PC-3 (cell line): ENCODE results near the gene NAPG. TPM values are rescaled to one million over a fixed set of nuclear protein-coding genes. Genes with fewer than 3 reads are reported as not detected.

Experiments
- ATAC-seq: fragments of 200-7000 bp; cut with Tn5 transposase; 2 replicates; pipeline ENCODE4 v1.9.1; 2020; ENCODE audit warnings: mild to moderate bottlenecking, moderate library complexity
- BruUV-seq: library from RNA; stranded (reverse); fragments of 400-500 nt; replicated peaks from 2 replicates; lab custom pipeline; 2021; lab: Mats Ljungman, UMichigan
- CTCF ChIA-PET: fragments of 300-600 bp; sonication (Branson Sonifier 250); formaldehyde crosslinking; loops from one replicate; lab custom pipeline; 2022; ENCODE audit warnings: antibody characterized with exemption; lab: Charles Lee
- POLR2A ChIA-PET: fragments of 300-600 bp; sonication (Branson Sonifier 250); formaldehyde crosslinking; loops from one replicate; lab custom pipeline; 2022; ENCODE audit warnings: antibody characterized with exemption; ENCODE audit not compliant: unreplicated experiment; lab: Charles Lee
- DNase-seq: peaks from one replicate; pipeline ENCODE4 v3.0.0-alpha.2; 2015
- H2AFZ ChIP-seq: fragments of 300-600 bp; sonication (generic); 2 replicates; pipeline ENCODE4 v1.6.0; 2016; ENCODE audit warnings: antibody characterized with exemption, low read length
- H3F3A ChIP-seq: fragments of 300-600 bp; sonication (generic); one replicate; pipeline ENCODE4 v1.6.0; 2017; ENCODE audit warnings: antibody characterized with exemption, low read length, control low read depth, mild to moderate bottlenecking; ENCODE audit not compliant: unreplicated experiment
- H3K27ac ChIP-seq: fragments of 300-600 bp; sonication (generic); 2 replicates; pipeline ENCODE4 v1.5.1; 2016; ENCODE audit warnings: mild to moderate bottlenecking, low read length
- H3K27me3 ChIP-seq: fragments of 300-600 bp; sonication (generic); 2 replicates; pipeline ENCODE4 v1.6.1; 2016; ENCODE audit warnings: low read length, mixed read lengths
- H3K36me3 ChIP-seq: fragments of 300-600 bp; sonication (generic); 2 replicates; pipeline ENCODE4 v1.6.1; 2016; ENCODE audit warnings: low read depth, mixed run types, low read length, mixed read lengths
- H3K4me1 ChIP-seq: fragments of 300-600 bp; sonication (generic); 2 replicates; pipeline ENCODE4 v1.5.1; 2016; ENCODE audit warnings: low read length; ENCODE audit not compliant: insufficient read depth
- H3K4me2 ChIP-seq: fragments of 300-600 bp; sonication (generic); 2 replicates; pipeline ENCODE4 v1.6.0; 2016; ENCODE audit warnings: low read length
- H3K4me3 ChIP-seq: fragments of 300-600 bp; sonication (generic); 2 replicates; pipeline ENCODE4 v1.5.1; 2016; ENCODE audit warnings: mild to moderate bottlenecking, low read length, mixed read lengths
- H3K79me2 ChIP-seq: fragments of 300-600 bp; sonication (generic); 2 replicates; pipeline ENCODE4 v1.6.1; 2017; ENCODE audit warnings: low read length, mixed read lengths
- H3K9ac ChIP-seq: fragments of 300-600 bp; sonication (generic); 2 replicates; pipeline ENCODE4 v1.6.0; 2016; ENCODE audit warnings: mild to moderate bottlenecking, low read length
- H3K9me2 ChIP-seq: fragments of 300-600 bp; sonication (generic); replicated peaks from 2 replicates; pipeline ENCODE4 v1.6.1; 2016; ENCODE audit warnings: mixed run types, low read length, mixed read lengths
- H3K9me3 ChIP-seq: fragments of 300-600 bp; sonication (generic); 2 replicates; pipeline ENCODE4 v1.6.1; 2016; ENCODE audit warnings: low read length, mixed read lengths
- H4K20me1 ChIP-seq: fragments of 300-600 bp; sonication (generic); 2 replicates; pipeline ENCODE4 v1.6.1; 2016; ENCODE audit warnings: low read length, mixed read lengths
- EZH2 ChIP-seq: fragments of 300-600 bp; sonication (generic); IDR thresholded peaks from one replicate; pipeline ENCODE4 v1.6.1; 2017; ENCODE audit warnings: antibody characterized with exemption, mild to moderate bottlenecking, low read length; ENCODE audit not compliant: unreplicated experiment
- EZH2phosphoT487 ChIP-seq: fragments of 300-600 bp; sonication (generic); IDR thresholded peaks from 2 replicates; pipeline ENCODE4 v1.6.1; 2018; ENCODE audit warnings: mild to moderate bottlenecking, antibody characterized with exemption, low read length, borderline replicate concordance
- intact Hi-C: fragments of 100-400 bp; cut with micrococcal nuclease; formaldehyde crosslinking; loops from 2 replicates; pipeline ENCODE4 v1.9.0; 2023
- total RNA-seq: library from RNA; depleted of rRNA; stranded (reverse); fragments of >200 nt; gene quantifications from 2 replicates; pipeline ENCODE4 v1.2.3, GENCODE V29; 2014
- TF ChIP-seq, protein P1 (sequence below): fragments of 300-600 bp; sonication (generic); conservative IDR thresholded peaks from 2 replicates; pipeline ENCODE4 v1.5.1; 2017; ENCODE audit warnings: antibody characterized with exemption, low read depth, mild to moderate bottlenecking, low read length

Gene NAPG
- total RNA-seq, 1 experiment from 2014 or later = 24.7 TPM

DNA sequence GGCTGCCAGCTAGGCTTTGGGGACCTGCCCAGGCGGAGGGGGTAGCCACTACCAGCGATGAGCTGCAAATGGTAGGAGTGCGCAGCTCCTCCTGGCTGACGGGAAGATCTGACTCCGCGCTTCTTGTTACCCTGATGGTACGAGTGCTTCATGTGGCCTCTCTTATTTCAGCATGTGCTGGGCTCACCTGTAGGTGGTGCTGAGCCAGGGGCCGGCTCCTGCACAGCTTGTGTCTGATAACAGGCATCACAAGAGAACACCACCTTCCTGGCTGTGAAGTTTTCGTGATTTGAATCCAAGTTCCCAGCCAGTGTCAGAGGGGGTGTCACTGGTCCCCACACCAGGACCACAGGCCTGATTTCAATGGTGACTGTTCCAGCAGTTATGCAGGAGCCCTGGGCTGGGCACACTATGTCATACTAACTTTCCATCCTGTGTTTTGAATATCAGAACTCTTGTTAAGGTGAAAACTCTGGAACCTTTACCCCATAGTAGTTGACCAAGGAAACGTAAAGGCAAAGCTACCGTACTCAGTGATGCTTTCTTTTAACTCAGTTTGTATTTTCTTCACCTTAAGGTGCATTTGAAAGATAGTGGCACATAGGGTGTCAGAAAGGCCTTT is 43.4 kb upstream of the NAPG start:
- ATAC-seq (no peak), DNase-seq (no peak)
- no peaks in the 10 kb centered on the region for H4K20me1 ChIP-seq
- intact Hi-C loops = no loop called here
- POLR2A ChIA-PET = no interaction called here
- H3K27me3 ChIP-seq = peaks cover 96% of the 10 kb centered on the region
- H3K9me3 ChIP-seq = no peaks in the 10 kb centered on the region
- H3K9ac ChIP-seq = no peak overlapping the region
- TF ChIP-seq EZH2 (no peak), EZH2phosphoT487 (no peak)
- TF ChIP-seq, protein P1, sequence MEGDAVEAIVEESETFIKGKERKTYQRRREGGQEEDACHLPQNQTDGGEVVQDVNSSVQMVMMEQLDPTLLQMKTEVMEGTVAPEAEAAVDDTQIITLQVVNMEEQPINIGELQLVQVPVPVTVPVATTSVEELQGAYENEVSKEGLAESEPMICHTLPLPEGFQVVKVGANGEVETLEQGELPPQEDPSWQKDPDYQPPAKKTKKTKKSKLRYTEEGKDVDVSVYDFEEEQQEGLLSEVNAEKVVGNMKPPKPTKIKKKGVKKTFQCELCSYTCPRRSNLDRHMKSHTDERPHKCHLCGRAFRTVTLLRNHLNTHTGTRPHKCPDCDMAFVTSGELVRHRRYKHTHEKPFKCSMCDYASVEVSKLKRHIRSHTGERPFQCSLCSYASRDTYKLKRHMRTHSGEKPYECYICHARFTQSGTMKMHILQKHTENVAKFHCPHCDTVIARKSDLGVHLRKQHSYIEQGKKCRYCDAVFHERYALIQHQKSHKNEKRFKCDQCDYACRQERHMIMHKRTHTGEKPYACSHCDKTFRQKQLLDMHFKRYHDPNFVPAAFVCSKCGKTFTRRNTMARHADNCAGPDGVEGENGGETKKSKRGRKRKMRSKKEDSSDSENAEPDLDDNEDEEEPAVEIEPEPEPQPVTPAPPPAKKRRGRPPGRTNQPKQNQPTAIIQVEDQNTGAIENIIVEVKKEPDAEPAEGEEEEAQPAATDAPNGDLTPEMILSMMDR = no peak
- CTCF ChIA-PET = no interaction called here
- no peaks in the 10 kb centered on the region for H3K9me2 ChIP-seq
- no peaks in the 10 kb centered on the region for H3F3A ChIP-seq
- no peaks in the 10 kb centered on the region for H3K79me2 ChIP-seq
- no peak overlapping the region for H3K27ac ChIP-seq
- no peak overlapping the region for H3K4me2 ChIP-seq
- no peak overlapping the region for H2AFZ ChIP-seq
- H3K36me3 ChIP-seq = no peaks in the 10 kb centered on the region
- H3K4me3 ChIP-seq = no peak overlapping the region
- BruUV-seq = no TSS peak
- H3K4me1 ChIP-seq = no peaks in the 10 kb centered on the region

GRCh38 chr18:10482985-10483949 is 42.6 kb upstream of the NAPG start:
- no peak for ATAC-seq
- no peaks in the 10 kb centered on the region for H3F3A ChIP-seq
- no peaks in the 10 kb centered on the region for H3K79me2 ChIP-seq
- H3K4me2 ChIP-seq = no peak overlapping the region
- POLR2A ChIA-PET = no interaction called here
- no peak overlapping the region for H3K9ac ChIP-seq
- intact Hi-C loops = no loop called here
- no peak overlapping the region for H3K27ac ChIP-seq
- H3K4me3 ChIP-seq = no peak overlapping the region
- H3K4me1 ChIP-seq = no peaks in the 10 kb centered on the region
- no peaks in the 10 kb centered on the region for H4K20me1 ChIP-seq
- no peaks in the 10 kb centered on the region for H3K9me2 ChIP-seq
- peaks cover 93% of the 10 kb centered on the region for H3K27me3 ChIP-seq
- no TSS peak for BruUV-seq
- H3K36me3 ChIP-seq = no peaks in the 10 kb centered on the region
- CTCF ChIA-PET = no interaction called here
- no peak overlapping the region for H2AFZ ChIP-seq
- no peak for DNase-seq
- no peak for TF ChIP-seq EZH2
- TF ChIP-seq EZH2phosphoT487 = no peak
- TF ChIP-seq, protein P1 = no peak
- no peaks in the 10 kb centered on the region for H3K9me3 ChIP-seq
